Fibroblast of lung (primary cell): Measurements from ENCODE around the gene PRPF4.

Experiments used
- EZH2 ChIP-seq: IDR thresholded peaks from 2 replicates; pipeline ENCODE4 v1.5.1; 2012; ENCODE audit warnings: low read length, control low read depth, mild to moderate bottlenecking; ENCODE audit errors: missing control alignments
- TF ChIP-seq, protein P1 (sequence below), 2 donors: IDR thresholded peaks in 1 of 2; conservative IDR thresholded peaks in 1 of 2; 1 replicate in 1 of 2; 2 replicates in 1 of 2; pipeline ENCODE4 v1.5.1; 2011 to 2012; ENCODE audit warnings: low read length in 2 of 2, control low read depth in 1 of 2, inconsistent platforms in 1 of 2, low read depth in 1 of 2, mild to moderate bottlenecking in 1 of 2

DNA sequence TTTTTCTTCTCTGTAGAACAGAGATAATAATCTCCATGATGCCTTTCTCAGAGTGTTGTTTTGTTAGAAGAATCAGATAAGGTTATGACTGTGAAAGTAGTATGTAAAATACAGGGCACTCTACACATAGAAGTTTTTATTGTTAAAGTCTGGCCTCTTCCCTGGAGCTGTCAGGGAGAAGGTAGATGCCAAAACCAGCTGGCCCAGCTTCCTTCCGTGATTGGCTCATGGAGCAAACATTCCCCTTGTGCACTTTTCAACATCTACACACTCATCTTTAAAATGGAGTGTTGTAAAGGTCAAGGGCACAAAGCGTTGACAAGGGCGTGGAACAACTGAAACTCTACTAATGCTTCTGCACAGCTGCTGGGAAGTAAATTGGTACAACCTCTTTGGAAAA lies 35.1 kb downstream of the PRPF4 start:
- no peak for TF ChIP-seq EZH2
- TF ChIP-seq, protein P1, sequence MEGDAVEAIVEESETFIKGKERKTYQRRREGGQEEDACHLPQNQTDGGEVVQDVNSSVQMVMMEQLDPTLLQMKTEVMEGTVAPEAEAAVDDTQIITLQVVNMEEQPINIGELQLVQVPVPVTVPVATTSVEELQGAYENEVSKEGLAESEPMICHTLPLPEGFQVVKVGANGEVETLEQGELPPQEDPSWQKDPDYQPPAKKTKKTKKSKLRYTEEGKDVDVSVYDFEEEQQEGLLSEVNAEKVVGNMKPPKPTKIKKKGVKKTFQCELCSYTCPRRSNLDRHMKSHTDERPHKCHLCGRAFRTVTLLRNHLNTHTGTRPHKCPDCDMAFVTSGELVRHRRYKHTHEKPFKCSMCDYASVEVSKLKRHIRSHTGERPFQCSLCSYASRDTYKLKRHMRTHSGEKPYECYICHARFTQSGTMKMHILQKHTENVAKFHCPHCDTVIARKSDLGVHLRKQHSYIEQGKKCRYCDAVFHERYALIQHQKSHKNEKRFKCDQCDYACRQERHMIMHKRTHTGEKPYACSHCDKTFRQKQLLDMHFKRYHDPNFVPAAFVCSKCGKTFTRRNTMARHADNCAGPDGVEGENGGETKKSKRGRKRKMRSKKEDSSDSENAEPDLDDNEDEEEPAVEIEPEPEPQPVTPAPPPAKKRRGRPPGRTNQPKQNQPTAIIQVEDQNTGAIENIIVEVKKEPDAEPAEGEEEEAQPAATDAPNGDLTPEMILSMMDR (conservative IDR thresholded peaks at IDR 0.05 in 1 of 2, IDR thresholded peaks at IDR 0.05 in 1 of 2; ENCODE audit: low read depth in 1 of 2, low read length in 2 of 2): no peak
